LNCAP (cell line): Measurements from ENCODE around the gene CEBPG.

Source experiments
- TF ChIP-seq, protein P1 (sequence below): fragments of 450-650 bp; IDR thresholded peaks from 2 replicates; pipeline ENCODE4 v1.5.1; 2017; ENCODE audit warnings: mild to moderate bottlenecking

The CEBPG gene

DNA sequence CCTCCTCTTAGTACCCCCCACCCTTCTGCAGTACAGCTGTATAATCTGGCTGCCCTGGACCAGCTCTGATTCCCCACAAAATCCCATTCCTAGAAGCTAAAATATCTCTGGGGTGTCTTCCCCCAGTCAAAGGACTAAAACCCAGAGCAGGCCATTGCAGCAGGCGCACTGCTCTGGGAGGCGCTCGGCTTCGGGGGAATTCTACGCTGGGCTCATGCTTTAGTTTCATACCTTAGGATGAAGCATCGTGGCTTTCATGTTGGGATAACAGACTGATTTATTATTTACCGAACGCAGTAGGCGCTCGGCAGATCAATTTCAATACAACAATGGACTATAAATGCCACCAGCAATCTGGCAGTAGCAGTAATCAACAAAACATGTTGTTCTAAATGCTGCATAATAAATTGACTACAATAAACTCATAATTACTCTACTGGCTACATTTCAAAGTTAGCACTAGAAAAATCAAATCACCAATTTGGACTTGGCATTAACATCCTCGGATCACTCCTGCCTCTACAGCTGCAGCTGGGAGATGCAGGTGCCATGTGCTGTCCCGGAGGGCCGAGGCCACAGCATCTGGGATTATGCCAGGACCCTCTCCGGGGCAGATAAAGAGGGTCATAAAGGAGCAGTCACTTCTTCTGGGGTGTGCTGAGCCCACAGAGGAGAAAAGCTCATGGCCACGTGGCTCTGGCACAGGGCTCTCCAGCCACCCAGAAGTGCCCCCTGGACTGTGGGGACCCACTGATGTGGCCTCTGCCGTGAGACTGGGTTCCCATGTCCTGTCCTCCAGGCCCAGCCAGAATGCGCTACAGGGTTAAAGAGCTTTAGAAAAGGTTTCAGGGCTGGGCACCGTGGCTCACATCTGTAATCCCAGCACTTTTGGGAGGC is 35.3 kb downstream of the CEBPG start:
- TF ChIP-seq, protein P1, sequence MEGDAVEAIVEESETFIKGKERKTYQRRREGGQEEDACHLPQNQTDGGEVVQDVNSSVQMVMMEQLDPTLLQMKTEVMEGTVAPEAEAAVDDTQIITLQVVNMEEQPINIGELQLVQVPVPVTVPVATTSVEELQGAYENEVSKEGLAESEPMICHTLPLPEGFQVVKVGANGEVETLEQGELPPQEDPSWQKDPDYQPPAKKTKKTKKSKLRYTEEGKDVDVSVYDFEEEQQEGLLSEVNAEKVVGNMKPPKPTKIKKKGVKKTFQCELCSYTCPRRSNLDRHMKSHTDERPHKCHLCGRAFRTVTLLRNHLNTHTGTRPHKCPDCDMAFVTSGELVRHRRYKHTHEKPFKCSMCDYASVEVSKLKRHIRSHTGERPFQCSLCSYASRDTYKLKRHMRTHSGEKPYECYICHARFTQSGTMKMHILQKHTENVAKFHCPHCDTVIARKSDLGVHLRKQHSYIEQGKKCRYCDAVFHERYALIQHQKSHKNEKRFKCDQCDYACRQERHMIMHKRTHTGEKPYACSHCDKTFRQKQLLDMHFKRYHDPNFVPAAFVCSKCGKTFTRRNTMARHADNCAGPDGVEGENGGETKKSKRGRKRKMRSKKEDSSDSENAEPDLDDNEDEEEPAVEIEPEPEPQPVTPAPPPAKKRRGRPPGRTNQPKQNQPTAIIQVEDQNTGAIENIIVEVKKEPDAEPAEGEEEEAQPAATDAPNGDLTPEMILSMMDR, result no peak

DNA sequence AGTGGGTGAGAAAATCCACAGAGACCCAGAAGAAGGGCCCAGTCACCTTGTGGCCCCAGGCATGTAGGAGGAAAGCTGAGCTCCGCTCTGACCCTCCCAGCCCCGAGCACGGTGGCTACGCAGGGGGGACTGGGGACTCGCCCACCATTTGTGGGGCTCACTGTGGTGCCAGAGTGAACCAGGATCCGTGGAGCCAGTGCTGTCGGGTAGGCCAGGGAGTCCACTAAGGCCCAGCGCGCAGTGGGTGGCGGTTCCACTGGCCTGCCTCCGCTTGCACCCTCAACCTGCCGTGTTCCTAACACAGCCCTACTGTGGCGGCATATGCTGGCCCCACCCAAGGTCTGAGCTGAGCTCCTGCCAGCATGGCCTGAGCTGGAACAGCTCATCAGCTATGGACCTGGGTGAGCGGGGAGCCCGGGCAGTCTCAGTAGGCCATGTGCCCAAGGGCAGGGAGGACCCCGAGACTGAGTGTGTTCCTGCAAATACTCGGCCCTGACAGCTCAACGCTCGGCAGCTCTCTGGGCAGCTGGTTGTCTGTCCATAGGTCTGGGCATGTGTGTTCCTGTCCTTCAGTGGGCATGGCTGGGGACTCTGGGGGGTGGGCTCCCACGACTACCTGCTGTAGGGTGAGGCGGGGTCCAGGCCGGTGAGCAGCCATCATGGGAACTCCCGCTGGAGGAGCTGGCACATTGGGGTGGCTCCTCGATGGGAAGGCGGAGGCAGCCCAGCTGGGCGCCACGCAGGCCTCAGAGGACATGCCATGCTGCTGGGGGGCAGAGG is 36.6 kb downstream of the CEBPG start:
- TF ChIP-seq, protein P1, result no peak

- TF ChIP-seq, protein P1, result no peak
These were observed 37.4 kb downstream of the CEBPG start for GRCh38 chr19:33410915-33411401.

- TF ChIP-seq, protein P1, result no peak
These were observed 38.2 kb downstream of the CEBPG start for GRCh38 chr19:33411621-33412180.

GRCh38 chr19:33412601-33413425 is 39.3 kb downstream of the CEBPG start:
- TF ChIP-seq, protein P1, result no peak

DNA sequence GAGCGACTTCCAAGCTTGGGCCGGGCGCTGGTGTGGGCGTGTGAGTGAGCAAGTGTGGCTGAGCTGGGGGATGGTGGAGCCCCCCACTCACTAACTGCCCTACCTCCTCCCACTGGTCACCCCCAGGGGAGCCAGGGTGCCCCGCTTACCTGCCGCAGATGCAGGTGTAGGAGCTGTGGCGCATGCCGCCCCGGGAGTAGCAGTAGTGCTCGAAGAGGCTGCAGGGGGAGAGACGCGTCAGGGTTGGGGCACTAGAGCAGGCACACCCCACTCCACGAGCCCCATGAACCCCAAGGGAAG is 39.9 kb downstream of the CEBPG start:
- TF ChIP-seq, protein P1, result no peak
